ENCODE data around the gene NNMT. TPM values are rescaled to one million over a fixed set of nuclear protein-coding genes. Genes with fewer than 3 reads are reported as not detected.

Gene NNMT
- 639 and 883 TPM in 2 replicates for total RNA-seq
- polyA plus RNA-seq, result 156 and 194 TPM in 2 replicates
- 294 and 362 TPM in 2 replicates for polyA plus RNA-seq (2012)
- polyA minus RNA-seq (ENCODE audit: low replicate concordance), result 75.9 and 108 TPM in 2 replicates

DNA sequence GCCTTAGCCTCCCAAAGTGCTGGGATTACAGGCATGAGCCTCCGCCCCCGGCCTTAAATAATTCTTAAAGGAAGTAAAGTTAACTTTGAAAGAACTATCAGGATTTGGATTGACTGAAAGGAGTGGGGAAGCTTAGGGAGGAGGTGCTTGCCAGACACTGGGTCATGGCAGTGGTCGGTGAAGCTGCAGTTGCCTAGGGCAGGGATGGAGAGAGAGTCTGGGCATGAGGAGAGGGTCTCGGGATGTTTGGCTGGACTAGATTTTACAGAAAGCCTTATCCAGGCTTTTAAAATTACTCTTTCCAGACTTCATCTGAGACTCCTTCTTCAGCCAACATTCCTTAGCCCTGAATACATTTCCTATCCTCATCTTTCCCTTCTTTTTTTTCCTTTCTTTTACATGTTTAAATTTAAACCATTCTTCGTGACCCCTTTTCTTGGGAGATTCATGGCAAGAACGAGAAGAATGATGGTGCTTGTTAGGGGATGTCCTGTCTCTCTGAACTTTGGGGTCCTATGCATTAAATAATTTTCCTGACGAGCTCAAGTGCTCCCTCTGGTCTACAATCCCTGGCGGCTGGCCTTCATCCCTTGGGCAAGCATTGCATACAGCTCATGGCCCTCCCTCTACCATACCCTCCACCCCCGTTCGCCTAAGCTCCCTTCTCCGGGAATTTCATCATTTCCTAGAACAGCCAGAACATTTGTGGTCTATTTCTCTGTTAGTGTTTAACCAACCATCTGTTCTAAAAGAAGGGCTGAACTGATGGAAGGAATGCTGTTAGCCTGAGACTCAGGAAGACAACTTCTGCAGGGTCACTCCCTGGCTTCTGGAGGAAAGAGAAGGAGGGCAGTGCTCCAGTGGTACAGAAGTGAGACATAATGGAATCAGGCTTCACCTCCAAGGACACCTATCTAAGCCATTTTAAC is at the start of gene NNMT:
Gene NNMT, plus strand, starts transcription at position 724 of the 929 bp plus-strand sequence. Its CDS starts 158 bp downstream, at position 882.
- TF ChIP-seq CTCF (conservative IDR thresholded peaks at IDR 0.05 in 1 of 2, IDR thresholded peaks at IDR 0.05 in 1 of 2; ENCODE audit: low read depth in 1 of 2, low read length in 2 of 2) (peak in 1 of 2 donors; percentile 5), EZH2 (IDR thresholded peaks at IDR 0.05; ENCODE audit: low read length, missing control alignments) (no peak)
- peaks cover 14% of the 10 kb centered on the region for H3K4me1 ChIP-seq (ENCODE audit: control insufficient read depth, extremely low read depth, insufficient read depth, low read length)
- DNase-seq (ENCODE audit: low read depth in 2 of 2), result peak; percentile 98
- peak within 1 kb of the TSS; percentile 64 for H3K9ac ChIP-seq (ENCODE audit: insufficient read depth, low read length)
- peaks cover 21% of the 10 kb centered on the region for H3K79me2 ChIP-seq (ENCODE audit: control insufficient read depth, insufficient read depth, low read length)
- peak within 1 kb of the TSS; percentile 44 for H3K4me2 ChIP-seq (ENCODE audit: extremely low read depth, insufficient read depth, low read length)
- H3K27me3 ChIP-seq (ENCODE audit: control insufficient read depth, insufficient read depth, low read length), result no peaks in the 10 kb centered on the region
- H3K27ac ChIP-seq (ENCODE audit: insufficient read depth, low read length), result peak within 1 kb of the TSS; percentile 96
- H3K9me3 ChIP-seq (ENCODE audit: control insufficient read depth, insufficient read depth, low read depth, low read length), result no peaks in the 10 kb centered on the region
- H3K4me3 ChIP-seq (replicated peaks in 1 of 4; ENCODE audit: control extremely low read depth in 1 of 4, insufficient read depth in 1 of 4, low read depth in 3 of 4, low read length in 4 of 4), result peak within 1 kb of the TSS; percentile 55 to 88 (median 65)
- no peak within 1 kb of the TSS for H2AFZ ChIP-seq (ENCODE audit: low read length)
- no peaks in the 10 kb centered on the region for H3K36me3 ChIP-seq (ENCODE audit: control insufficient read depth, insufficient read depth, low read length)
- no peaks in the 10 kb centered on the region for H4K20me1 ChIP-seq (ENCODE audit: control insufficient read depth, extremely low read depth, insufficient read depth, low read length)

DNA sequence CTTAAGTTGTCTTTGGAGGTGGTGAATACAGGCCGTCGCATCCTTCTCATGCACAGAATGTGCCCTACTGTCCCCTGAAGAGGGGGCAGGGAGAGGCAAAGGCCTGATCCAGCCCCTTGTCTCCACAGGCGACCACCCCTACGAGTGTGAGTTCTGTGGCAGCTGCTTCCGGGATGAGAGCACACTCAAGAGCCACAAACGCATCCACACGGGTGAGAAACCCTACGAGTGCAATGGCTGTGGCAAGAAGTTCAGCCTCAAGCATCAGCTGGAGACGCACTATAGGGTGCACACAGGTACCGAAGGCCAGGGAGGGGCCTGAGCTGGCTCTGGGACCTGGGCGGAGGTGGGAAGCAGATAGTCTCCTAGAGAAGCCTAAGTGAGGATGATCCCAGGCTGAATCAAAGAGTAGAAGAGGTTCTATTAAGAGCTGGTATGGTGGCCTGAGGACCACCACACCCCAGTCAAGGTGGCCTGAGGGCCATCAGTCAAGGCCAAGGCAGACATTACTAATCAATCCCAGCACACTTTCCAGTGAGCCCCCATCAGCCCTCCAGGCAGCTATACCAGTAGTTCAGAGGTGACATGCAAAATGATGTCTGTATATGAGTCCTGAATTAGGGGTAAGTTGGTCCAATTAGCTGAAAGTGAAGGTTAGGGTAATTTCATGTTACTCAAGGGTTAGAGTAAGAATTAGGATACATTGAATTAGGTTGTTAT is 49.0 kb upstream of the NNMT start:
- Histone ChIP-seq H3K4me1 (ENCODE audit: control insufficient read depth, extremely low read depth, insufficient read depth, low read length) (no peaks in the 10 kb centered on the region), H3K9me3 (ENCODE audit: control insufficient read depth, insufficient read depth, low read depth, low read length) (no peaks in the 10 kb centered on the region), H3K4me3 (replicated peaks in 1 of 4; ENCODE audit: control extremely low read depth in 1 of 4, insufficient read depth in 1 of 4, low read depth in 3 of 4, low read length in 4 of 4) (no peak overlapping the region), H3K4me2 (ENCODE audit: extremely low read depth, insufficient read depth, low read length) (no peak overlapping the region), H2AFZ (ENCODE audit: low read length) (no peak overlapping the region), H3K27me3 (ENCODE audit: control insufficient read depth, insufficient read depth, low read length) (no peaks in the 10 kb centered on the region), H3K36me3 (ENCODE audit: control insufficient read depth, insufficient read depth, low read length) (no peaks in the 10 kb centered on the region), H3K9ac (ENCODE audit: insufficient read depth, low read length) (no peak overlapping the region), H3K27ac (ENCODE audit: insufficient read depth, low read length) (no peak overlapping the region), H4K20me1 (ENCODE audit: control insufficient read depth, extremely low read depth, insufficient read depth, low read length) (no peaks in the 10 kb centered on the region), H3K79me2 (ENCODE audit: control insufficient read depth, insufficient read depth, low read length) (no peaks in the 10 kb centered on the region)
- DNase-seq (ENCODE audit: low read depth in 2 of 2), result no peak
- TF ChIP-seq EZH2 (IDR thresholded peaks at IDR 0.05; ENCODE audit: low read length, missing control alignments) (no peak), CTCF (conservative IDR thresholded peaks at IDR 0.05 in 1 of 2, IDR thresholded peaks at IDR 0.05 in 1 of 2; ENCODE audit: low read depth in 1 of 2, low read length in 2 of 2) (no peak)

GRCh38 chr11:114250180-114250579 is 46.0 kb upstream of the NNMT start:
- Histone ChIP-seq H3K4me3 (replicated peaks in 1 of 4; ENCODE audit: control extremely low read depth in 1 of 4, insufficient read depth in 1 of 4, low read depth in 3 of 4, low read length in 4 of 4) (no peak overlapping the region), H3K27ac (ENCODE audit: insufficient read depth, low read length) (no peak overlapping the region), H3K9ac (ENCODE audit: insufficient read depth, low read length) (no peak overlapping the region), H3K36me3 (ENCODE audit: control insufficient read depth, insufficient read depth, low read length) (no peaks in the 10 kb centered on the region), H3K79me2 (ENCODE audit: control insufficient read depth, insufficient read depth, low read length) (no peaks in the 10 kb centered on the region), H3K9me3 (ENCODE audit: control insufficient read depth, insufficient read depth, low read depth, low read length) (no peaks in the 10 kb centered on the region), H2AFZ (ENCODE audit: low read length) (no peak overlapping the region), H4K20me1 (ENCODE audit: control insufficient read depth, extremely low read depth, insufficient read depth, low read length) (no peaks in the 10 kb centered on the region), H3K4me2 (ENCODE audit: extremely low read depth, insufficient read depth, low read length) (no peak overlapping the region), H3K27me3 (ENCODE audit: control insufficient read depth, insufficient read depth, low read length) (no peaks in the 10 kb centered on the region), H3K4me1 (ENCODE audit: control insufficient read depth, extremely low read depth, insufficient read depth, low read length) (no peaks in the 10 kb centered on the region)
- no peak for DNase-seq (ENCODE audit: low read depth in 2 of 2)
- TF ChIP-seq EZH2 (IDR thresholded peaks at IDR 0.05; ENCODE audit: low read length, missing control alignments) (no peak), CTCF (conservative IDR thresholded peaks at IDR 0.05 in 1 of 2, IDR thresholded peaks at IDR 0.05 in 1 of 2; ENCODE audit: low read depth in 1 of 2, low read length in 2 of 2) (no peak)
